D721Med (cell line): ENCODE results near the gene C1orf21.

Experiments used
- DNase-seq: peaks from one replicate; pipeline ENCODE4 v3.0.0; 2011; ENCODE audit warnings: low spot score; ENCODE audit not compliant: insufficient read length
- FAIRE-seq: peaks from 2 replicates; lab custom pipeline; 2011; peaks lifted over from hg19 to GRCh38; lab: Jason Lieb, UNC
- CTCF ChIP-seq: IDR thresholded peaks from 2 replicates; pipeline ENCODE4 v1.5.1; 2012; ENCODE audit warnings: mild to moderate bottlenecking, control low read depth; ENCODE audit not compliant: insufficient read depth; ENCODE audit errors: missing control alignments

C1orf21 gene

GRCh38 chr1:184620469-184620868, 233.6 kb downstream of the C1orf21 start:
- no peak for DNase-seq
- no peak for FAIRE-seq
- TF ChIP-seq CTCF = no peak

- TF ChIP-seq CTCF = no peak
- FAIRE-seq (no peak), DNase-seq (no peak)
Measured at GRCh38 chr1:184621260-184621659, 234.4 kb downstream of the C1orf21 start.

- no peak for DNase-seq
- no peak for FAIRE-seq
- TF ChIP-seq CTCF = no peak
Measured at GRCh38 chr1:184622136-184622823, 235.5 kb downstream of the C1orf21 start.

GRCh38 chr1:184623404-184623803, 236.6 kb downstream of the C1orf21 start:
- FAIRE-seq (no peak), DNase-seq (no peak)
- no peak for TF ChIP-seq CTCF

- TF ChIP-seq CTCF = no peak
- FAIRE-seq (no peak), DNase-seq (no peak)
Measured at GRCh38 chr1:184624051-184624450, 237.2 kb downstream of the C1orf21 start.

- FAIRE-seq = no peak
- no peak for DNase-seq
- TF ChIP-seq CTCF = no peak
Measured at GRCh38 chr1:184624626-184625025, 237.8 kb downstream of the C1orf21 start.

GRCh38 chr1:184625271-184625670, 238.4 kb downstream of the C1orf21 start:
- TF ChIP-seq CTCF = no peak
- FAIRE-seq = no peak

More at GRCh38 chr1:184625271-184625670, 238.4 kb downstream of the C1orf21 start:
- no peak for DNase-seq
